Measurements from ENCODE around the gene SAMD8. TPM values are rescaled to one million over a fixed set of nuclear protein-coding genes. Genes with fewer than 3 reads are reported as not detected.
"Not testable (repeated sequence)": the region's sequence is repeated elsewhere in the genome, so short reads cannot be mapped to it uniquely, and the experiment has no call there.

SAMD8 gene
- total RNA-seq, 1 experiment from 2014 or later = 23.6 TPM

- CTCF ChIA-PET; BruUV-seq (replicated peaks): not testable (repeated sequence)
Measured at GRCh38 chr10:75116941-75117775, 5.7 kb downstream of the SAMD8 start.

GRCh38 chr10:75117995-75118394, 6.5 kb downstream of the SAMD8 start:
- ATAC-seq (no peak), DNase-seq (ENCODE audit: low read depth, low spot score) (no peak)
- no peaks in the 10 kb centered on the region for H3K9me3 ChIP-seq (ENCODE audit: control insufficient read depth in 1 of 2, insufficient read depth in 1 of 2, low read depth in 1 of 2, low read length in 2 of 2)
- intact Hi-C loops (cut with micrococcal nuclease) = no loop called here
- no peak overlapping the region for H3K9ac ChIP-seq (ENCODE audit: low read length)
- ChIA-PET POLR2A (no interaction called here), CTCF (no interaction called here), RAD21 (ENCODE audit: low non-redundant PET in 1 of 2, low total read pairs in 2 of 2, uncharacterized antibody in 2 of 2, unreplicated experiment in 2 of 2) (no interaction called here)
- peaks cover 90% of the 10 kb centered on the region for H3K79me2 ChIP-seq (ENCODE audit: insufficient read depth, low read length)
- no peaks in the 10 kb centered on the region for H4K20me1 ChIP-seq (ENCODE audit: insufficient read depth)
- H3K36me3 ChIP-seq (ENCODE audit: control insufficient read depth in 1 of 2, insufficient read depth in 2 of 2, low read length in 2 of 2) = no peaks in the 10 kb centered on the region
- H3K9me2 ChIP-seq (ENCODE audit: insufficient read depth) = no peaks in the 10 kb centered on the region
- no peaks in the 10 kb centered on the region for H3K27me3 ChIP-seq (ENCODE audit: insufficient read depth, low read length)
- no peak overlapping the region for H3K4me3 ChIP-seq (replicated peaks in 1 of 2; ENCODE audit: low read depth in 1 of 2, low read length in 2 of 2)
- TF ChIP-seq JUND (IDR thresholded peaks at IDR 0.05) (no peak), RAD21 (IDR thresholded peaks at IDR 0.05; ENCODE audit: low read depth) (no peak), ELF1 (IDR thresholded peaks at IDR 0.05; ENCODE audit: borderline replicate concordance, low read depth) (no peak)
- no TSS peak for BruUV-seq (replicated peaks)
- H3K4me2 ChIP-seq (ENCODE audit: low read length) = no peak overlapping the region
- no peak overlapping the region for H2AFZ ChIP-seq (ENCODE audit: low read depth, low read length, poor library complexity, severe bottlenecking)
- no peak overlapping the region for H3K27ac ChIP-seq (ENCODE audit: low read depth, low read length)
- peaks cover 7 to 34% of the 10 kb centered on the region in 2 experiments; a peak in 3 of 4 replicates for H3K4me1 ChIP-seq (ENCODE audit: control insufficient read depth in 1 of 2, insufficient read depth in 2 of 2, low read length in 2 of 2)

More at GRCh38 chr10:75116941-75117775, 5.7 kb downstream of the SAMD8 start:
- H3K9ac ChIP-seq (ENCODE audit: low read length); RAD21 ChIA-PET (ENCODE audit: low non-redundant PET in 1 of 2, low total read pairs in 2 of 2, uncharacterized antibody in 2 of 2, unreplicated experiment in 2 of 2); H2AFZ ChIP-seq (ENCODE audit: low read depth, low read length, poor library complexity, severe bottlenecking); H3K36me3 ChIP-seq (ENCODE audit: control insufficient read depth in 1 of 2, insufficient read depth in 2 of 2, low read length in 2 of 2); H3K27ac ChIP-seq (ENCODE audit: low read depth, low read length); DNase-seq (ENCODE audit: low read depth, low spot score); intact Hi-C loops (cut with micrococcal nuclease); H3K27me3 ChIP-seq (ENCODE audit: insufficient read depth, low read length); POLR2A ChIA-PET; H3K4me3 ChIP-seq (replicated peaks in 1 of 2; ENCODE audit: low read depth in 1 of 2, low read length in 2 of 2); H4K20me1 ChIP-seq (ENCODE audit: insufficient read depth); H3K9me3 ChIP-seq (ENCODE audit: control insufficient read depth in 1 of 2, insufficient read depth in 1 of 2, low read depth in 1 of 2, low read length in 2 of 2); H3K9me2 ChIP-seq (ENCODE audit: insufficient read depth): not testable (repeated sequence)
- Histone ChIP-seq H3K79me2 (ENCODE audit: insufficient read depth, low read length) (peaks cover 91% of the 10 kb centered on the region), H3K4me2 (ENCODE audit: low read length) (peak overlapping the region; percentile 40), H3K4me1 (ENCODE audit: control insufficient read depth in 1 of 2, insufficient read depth in 2 of 2, low read length in 2 of 2) (peaks cover 7 to 42% of the 10 kb centered on the region in 2 experiments; a peak in 3 of 4 replicates)
- peak; percentile 29; the same call in 1 of the 2 replicates for ATAC-seq
- 0 out of 2 replicates have a peak, but pooled peaks have one; percentile 32 for TF ChIP-seq EGR1 (IDR thresholded peaks at IDR 0.05; ENCODE audit: low read depth)
- TF ChIP-seq FOSL1 (IDR thresholded peaks at IDR 0.05; ENCODE audit: low read depth) = peak; percentile 42; the same call in 1 of the 2 replicates

DNA sequence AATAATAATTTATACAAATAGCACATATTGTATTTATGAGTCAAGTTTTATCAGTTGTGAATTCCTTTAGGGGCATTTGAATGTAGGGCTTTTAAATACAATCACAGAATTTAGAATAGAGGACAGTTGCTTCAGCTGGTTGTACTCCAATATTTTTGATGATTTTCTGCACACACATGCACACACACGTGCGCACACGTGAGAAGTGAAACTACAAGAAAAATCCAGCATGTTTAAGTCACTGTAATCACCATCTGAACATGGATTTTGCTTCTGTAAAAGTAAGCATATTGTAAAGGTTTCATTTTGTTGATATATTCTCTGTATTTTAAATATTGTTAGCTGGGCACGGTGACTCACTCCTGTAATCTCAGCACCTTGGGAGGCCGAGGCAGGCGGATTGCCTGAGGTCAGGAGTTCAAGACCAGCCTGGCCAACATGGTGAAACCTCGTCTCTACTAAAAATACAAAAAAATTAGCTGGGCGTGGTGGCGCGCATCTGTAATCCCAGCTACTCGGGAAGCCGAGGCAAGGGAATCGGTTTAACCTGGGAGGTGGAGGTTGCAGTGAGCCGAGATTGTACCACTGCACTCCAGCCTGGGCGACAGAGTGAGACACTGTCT, 8.1 kb downstream of the SAMD8 start:
- BruUV-seq (replicated peaks); H2AFZ ChIP-seq (ENCODE audit: low read depth, low read length, poor library complexity, severe bottlenecking); H3K4me3 ChIP-seq (replicated peaks in 1 of 2; ENCODE audit: low read depth in 1 of 2, low read length in 2 of 2); RAD21 ChIA-PET (ENCODE audit: low non-redundant PET in 1 of 2, low total read pairs in 2 of 2, uncharacterized antibody in 2 of 2, unreplicated experiment in 2 of 2); H3K9ac ChIP-seq (ENCODE audit: low read length); H4K20me1 ChIP-seq (ENCODE audit: insufficient read depth); H3K36me3 ChIP-seq (ENCODE audit: control insufficient read depth in 1 of 2, insufficient read depth in 2 of 2, low read length in 2 of 2); ATAC-seq; H3K9me3 ChIP-seq (ENCODE audit: control insufficient read depth in 1 of 2, insufficient read depth in 1 of 2, low read depth in 1 of 2, low read length in 2 of 2); H3K27me3 ChIP-seq (ENCODE audit: insufficient read depth, low read length); POLR2A ChIA-PET; DNase-seq (ENCODE audit: low read depth, low spot score); H3K9me2 ChIP-seq (ENCODE audit: insufficient read depth); H3K27ac ChIP-seq (ENCODE audit: low read depth, low read length); CTCF ChIA-PET; intact Hi-C loops (cut with micrococcal nuclease): not testable (repeated sequence)
- Histone ChIP-seq H3K4me1 (ENCODE audit: control insufficient read depth in 1 of 2, insufficient read depth in 2 of 2, low read length in 2 of 2) (peaks cover 7 to 31% of the 10 kb centered on the region in 2 experiments; a peak in 3 of 4 replicates), H3K79me2 (ENCODE audit: insufficient read depth, low read length) (peaks cover 80% of the 10 kb centered on the region), H3K4me2 (ENCODE audit: low read length) (peak overlapping the region; percentile 8; the same call in 1 of the 2 replicates)

Data from HCT116 (cell line).